HG03575 (cell line): ENCODE results near the gene EHMT1.
"Not testable (repeated sequence)": the region's sequence is repeated elsewhere in the genome, so short reads cannot be mapped to it uniquely, and the experiment has no call there.

ENCODE experiments used
- ATAC-seq: cut with Tn5 transposase; IDR thresholded peaks from one replicate; pipeline ENCODE4 v1.9.1; 2021; ENCODE audit not compliant: unreplicated experiment, insufficient number of reproducible peaks, low FRiP score; ENCODE audit errors: extremely low read depth

EHMT1 gene

DNA sequence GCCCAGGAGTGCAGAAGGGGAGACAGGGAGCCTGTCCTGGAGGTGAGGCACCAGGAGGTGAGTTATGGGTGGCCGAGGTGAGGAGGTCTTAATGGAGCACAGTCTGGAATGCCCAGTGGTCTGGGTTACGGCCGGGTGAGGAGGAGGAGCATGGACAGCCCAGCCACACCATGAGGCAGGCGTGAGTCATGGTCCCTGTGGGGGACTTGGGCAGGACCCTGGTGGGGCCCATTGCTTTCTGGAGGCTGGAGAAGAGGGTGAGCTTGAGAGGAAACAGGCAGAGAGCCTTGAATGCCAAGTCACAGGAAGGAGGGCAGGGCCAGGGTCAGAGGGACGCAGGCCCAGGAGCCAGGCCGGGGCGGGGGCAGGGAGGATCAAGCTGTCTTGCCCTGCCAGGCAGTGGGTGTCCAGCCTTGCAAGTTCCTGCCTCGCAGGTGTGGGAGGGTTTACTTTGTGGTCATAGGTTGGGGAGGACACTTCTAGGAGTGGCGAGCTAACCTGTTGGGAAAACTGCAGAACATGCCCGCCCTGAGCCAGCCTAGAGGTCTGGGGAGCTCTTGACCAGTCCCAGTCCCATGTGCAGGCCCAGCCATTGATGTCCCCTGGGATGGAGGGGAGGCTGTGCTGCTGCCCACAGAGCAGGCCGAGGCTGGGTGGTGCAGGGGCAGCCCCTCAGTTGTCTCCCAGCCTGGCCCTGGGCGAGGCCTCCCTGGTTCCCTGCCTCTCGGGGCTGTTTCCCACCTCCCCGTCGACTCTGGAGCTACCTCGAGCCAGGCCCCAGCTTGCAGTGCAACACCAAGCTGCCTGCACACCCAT, 261.6 kb downstream of the EHMT1 start:
- no peak for ATAC-seq

DNA sequence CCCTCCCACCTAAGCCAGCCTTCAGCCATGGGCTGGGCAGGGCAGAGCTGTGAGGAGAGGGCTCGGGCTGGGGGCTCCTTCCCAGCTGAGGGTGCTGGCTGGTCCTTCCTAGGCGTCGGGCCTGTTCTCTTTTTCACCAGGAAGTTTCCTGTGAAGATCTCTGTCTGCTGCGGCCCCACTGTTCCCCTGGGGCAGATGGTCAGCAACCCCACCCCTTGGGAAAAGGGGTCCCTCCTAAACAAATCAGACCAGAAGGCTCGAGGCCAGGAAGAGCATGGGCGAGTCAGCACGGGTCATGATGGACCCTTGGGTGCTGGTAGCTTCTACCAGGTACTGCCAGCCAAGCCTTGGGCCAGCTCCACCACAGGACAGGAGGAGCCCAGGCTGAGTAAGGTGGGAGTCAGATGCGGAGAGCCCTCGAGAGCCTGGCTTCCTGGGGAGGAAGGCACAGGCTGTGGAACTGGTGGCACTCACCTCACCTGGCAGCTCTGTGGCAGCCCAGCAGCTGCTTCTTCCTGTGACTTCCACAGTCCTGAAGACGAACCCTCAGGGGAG, 262.2 kb downstream of the EHMT1 start:
- no peak for ATAC-seq

DNA sequence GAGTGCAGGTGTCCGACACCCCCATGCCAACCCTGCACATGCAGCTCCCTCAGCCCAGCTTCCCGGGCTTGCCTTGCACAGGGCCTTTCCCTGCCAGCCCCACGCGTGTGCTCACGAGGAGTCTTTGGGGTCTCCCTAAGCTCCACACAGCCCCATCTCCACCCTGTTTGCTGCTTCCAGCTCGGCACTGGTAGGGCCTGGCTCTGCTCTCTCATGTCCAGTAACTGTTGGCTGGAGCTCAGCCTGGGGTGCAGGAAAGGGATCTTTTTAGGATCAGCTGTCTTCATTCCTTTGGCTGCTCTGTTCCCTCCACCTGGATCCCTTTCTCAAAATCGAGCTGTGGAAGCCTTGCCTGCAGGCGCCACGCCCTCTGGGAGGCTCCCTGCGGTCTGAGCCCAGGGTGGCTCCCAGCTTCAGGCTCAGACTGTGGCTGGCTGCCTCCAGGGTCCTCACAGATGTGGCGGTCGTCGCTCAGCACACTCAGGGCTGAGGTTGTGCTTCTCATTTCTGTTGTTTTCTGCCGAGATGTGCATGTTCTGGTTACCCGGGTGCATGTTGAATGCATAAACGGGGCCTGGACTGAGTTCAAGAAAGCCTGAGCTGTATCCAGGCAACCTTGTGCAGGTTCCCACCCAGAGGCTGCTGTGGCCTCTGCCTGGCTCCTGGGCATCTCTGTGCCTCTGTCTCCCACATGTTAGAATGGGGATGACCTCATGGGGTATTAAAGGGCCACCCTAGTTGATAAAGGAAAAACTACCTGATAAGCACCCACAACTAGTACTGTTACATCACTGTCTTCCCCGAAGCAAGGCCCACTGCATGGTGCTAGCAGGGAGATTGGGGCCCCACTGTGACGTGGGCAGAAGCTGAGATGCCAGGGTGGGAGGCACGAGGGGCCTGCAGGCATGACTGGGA, 263.0 kb downstream of the EHMT1 start:
- ATAC-seq, result no peak

DNA sequence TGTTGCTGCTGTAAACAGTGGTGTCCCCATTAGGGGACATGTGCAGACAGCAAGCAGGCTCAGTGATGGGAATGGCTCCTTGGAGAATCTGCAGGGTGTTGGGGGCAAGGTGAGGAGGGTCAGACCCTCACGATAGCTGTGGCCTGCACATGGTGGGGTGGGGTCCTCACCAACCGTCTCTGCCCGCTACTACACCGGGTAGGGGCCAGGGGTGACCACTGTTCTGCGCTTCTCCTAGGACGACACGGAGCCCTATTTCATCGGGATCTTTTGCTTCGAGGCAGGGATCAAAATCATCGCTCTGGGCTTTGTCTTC, 263.7 kb downstream of the EHMT1 start:
- no peak for ATAC-seq

DNA sequence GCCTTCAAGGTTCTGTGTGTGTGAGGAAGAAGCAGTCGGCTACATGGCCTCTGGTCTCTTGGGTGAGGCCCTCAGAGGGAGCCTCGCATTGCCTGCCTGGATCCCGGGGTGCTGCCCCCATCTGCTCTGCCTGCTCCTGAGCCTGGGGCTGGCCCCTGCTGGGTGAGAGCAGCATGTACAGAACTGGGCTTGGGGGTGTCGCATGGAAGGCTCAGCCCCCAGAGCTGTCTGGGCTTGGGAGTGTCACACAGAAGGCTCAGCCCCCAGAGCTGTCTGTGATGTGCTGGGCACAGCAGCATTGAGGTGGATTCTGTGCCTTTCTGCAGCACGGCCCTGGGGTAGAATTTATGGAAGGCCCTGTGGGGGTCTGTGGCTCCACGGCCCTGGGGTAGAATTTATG, 265.2 kb downstream of the EHMT1 start:
- ATAC-seq, result not testable (repeated sequence)

DNA sequence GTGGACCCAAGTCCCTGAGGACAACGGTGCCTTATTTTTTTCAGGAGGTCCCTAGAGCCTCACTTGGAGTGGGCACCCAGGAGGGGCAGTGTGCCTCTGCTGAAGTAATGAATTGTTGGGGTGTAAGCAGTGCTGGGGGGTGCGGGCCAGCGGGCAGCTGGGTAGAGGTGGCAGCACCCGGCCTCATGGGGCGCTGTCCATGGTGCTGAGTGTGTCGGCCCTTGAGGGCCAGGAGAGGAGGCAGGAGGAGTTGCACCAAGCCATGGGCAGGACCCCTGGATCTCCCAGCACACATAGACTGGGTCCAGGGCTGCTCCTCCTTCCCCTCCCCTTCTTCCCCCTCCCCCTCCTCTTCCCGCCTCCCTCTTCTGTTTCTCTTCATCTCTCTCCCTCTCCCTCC, 265.7 kb downstream of the EHMT1 start:
- ATAC-seq, result not testable (repeated sequence)

DNA sequence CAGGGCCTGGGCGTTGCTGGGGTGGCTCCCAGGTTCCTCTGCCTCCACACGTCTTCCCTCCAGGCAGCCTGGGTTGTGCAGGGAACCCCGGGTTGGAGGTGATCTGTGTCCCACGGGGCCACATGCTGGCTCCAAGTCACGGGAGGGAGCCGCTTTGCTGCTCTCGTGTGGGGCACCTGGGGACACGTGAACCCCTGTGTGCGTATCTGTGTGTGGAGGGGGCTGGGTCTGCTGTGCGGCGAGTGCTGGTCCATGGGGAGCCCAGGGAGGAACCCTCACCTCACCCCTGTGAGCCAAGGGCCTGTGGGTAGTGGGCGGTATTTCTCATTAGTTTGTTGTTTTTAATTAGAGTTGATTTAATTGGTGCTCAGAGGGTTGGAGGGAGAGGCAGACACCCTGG, 266.3 kb downstream of the EHMT1 start:
- ATAC-seq, result not testable (repeated sequence)
